Karpas-422 (cell line): ENCODE results near the gene GOLGA6B. TPM values are rescaled to one million over a fixed set of nuclear protein-coding genes. Genes with fewer than 3 reads are reported as not detected.
"Not testable (repeated sequence)": the region's sequence is repeated elsewhere in the genome, so short reads cannot be mapped to it uniquely, and the experiment has no call there.

Experiments
- DNase-seq: peaks from one replicate; pipeline ENCODE4 v3.0.0-alpha.2; 2015
- H2AFZ ChIP-seq: fragments of 200-600 bp; sonication (generic); 2 replicates; pipeline ENCODE4 v1.6.1; 2014; ENCODE audit warnings: antibody characterized with exemption, low read length, mixed read lengths
- H3K27ac ChIP-seq: fragments of 200-600 bp; sonication (generic); 2 replicates; pipeline ENCODE4 v1.5.1; 2014; ENCODE audit warnings: mild to moderate bottlenecking, low read length, moderate library complexity
- H3K27me3 ChIP-seq: fragments of 200-600 bp; sonication (generic); 2 replicates; pipeline ENCODE4 v1.6.1; 2014; ENCODE audit warnings: low read length, mixed read lengths
- H3K36me3 ChIP-seq: fragments of 200-600 bp; sonication (generic); 2 replicates; pipeline ENCODE4 v1.6.1; 2014; ENCODE audit warnings: low read length, mixed read lengths; ENCODE audit not compliant: insufficient read depth
- H3K4me1 ChIP-seq: fragments of 200-600 bp; sonication (generic); 2 replicates; pipeline ENCODE4 v1.6.1; 2014; ENCODE audit warnings: mild to moderate bottlenecking, low read length, mixed read lengths
- H3K4me2 ChIP-seq: fragments of 200-600 bp; sonication (generic); 2 replicates; pipeline ENCODE4 v1.6.1; 2014; ENCODE audit warnings: low read length, low read depth, mild to moderate bottlenecking; ENCODE audit not compliant: poor library complexity, severe bottlenecking
- H3K4me3 ChIP-seq: fragments of 200-600 bp; sonication (generic); 2 replicates; pipeline ENCODE4 v1.5.1; 2014; ENCODE audit warnings: mild to moderate bottlenecking, antibody characterized with exemption, low read length, mixed read lengths
- H3K79me2 ChIP-seq: fragments of 200-600 bp; sonication (generic); 2 replicates; pipeline ENCODE4 v1.6.1; 2014; ENCODE audit warnings: mild to moderate bottlenecking, low read length, mixed read lengths
- H3K9ac ChIP-seq: fragments of 200-600 bp; sonication (generic); 2 replicates; pipeline ENCODE4 v1.6.0; 2014; ENCODE audit warnings: low read length
- H3K9me2 ChIP-seq: fragments of 200-600 bp; sonication (generic), shearing (Covaris generic); replicated peaks from 2 replicates; pipeline ENCODE4 v1.6.0; 2014; ENCODE audit warnings: mild to moderate bottlenecking, low read length, moderate library complexity; ENCODE audit not compliant: insufficient read depth
- H3K9me3 ChIP-seq: fragments of 300-700, 200-600 bp; sonication (generic); 2 replicates; pipeline ENCODE4 v1.6.1; 2014; ENCODE audit warnings: low read length, mixed read lengths
- H4K20me1 ChIP-seq: fragments of 200-600 bp; sonication (generic); 2 replicates; pipeline ENCODE4 v1.6.1; 2014; ENCODE audit warnings: mild to moderate bottlenecking, antibody characterized with exemption, low read length, low read depth; ENCODE audit not compliant: insufficient read depth
- total RNA-seq: library from RNA; depleted of rRNA; stranded (reverse); fragments of >200 nt; shearing (Covaris generic); gene quantifications from 2 replicates; pipeline ENCODE4 v1.2.3, GENCODE V29; 2014; ENCODE audit warnings: low replicate concordance

GOLGA6B gene
- total RNA-seq, 1 experiment from 2014 or later = not detected

DNA sequence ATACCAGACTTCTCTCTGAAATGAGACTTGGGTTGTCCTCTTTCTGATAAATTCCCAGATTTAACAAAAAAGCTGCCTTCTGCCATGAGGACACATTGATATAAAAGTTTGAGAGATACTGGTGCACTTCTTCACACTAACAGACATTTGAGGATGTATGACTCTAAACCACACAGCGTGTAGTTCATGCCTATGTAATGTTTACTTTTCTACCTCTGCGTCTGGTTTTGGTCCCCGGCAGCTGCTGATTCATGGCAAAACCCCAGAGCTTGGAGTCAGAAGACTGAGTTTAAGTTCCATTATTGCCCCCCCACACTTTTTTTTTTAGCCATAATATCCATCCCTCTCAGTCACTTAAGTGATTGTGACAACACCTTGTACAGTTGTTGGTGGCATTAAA, 1.5 kb downstream of the GOLGA6B start:
- not testable (repeated sequence) for H3K36me3 ChIP-seq, H3K4me2 ChIP-seq, H3K9me2 ChIP-seq, H3K27me3 ChIP-seq, H4K20me1 ChIP-seq, H3K27ac ChIP-seq, H2AFZ ChIP-seq, H3K4me3 ChIP-seq, H3K4me1 ChIP-seq, DNase-seq, H3K9ac ChIP-seq, H3K79me2 ChIP-seq, H3K9me3 ChIP-seq

DNA sequence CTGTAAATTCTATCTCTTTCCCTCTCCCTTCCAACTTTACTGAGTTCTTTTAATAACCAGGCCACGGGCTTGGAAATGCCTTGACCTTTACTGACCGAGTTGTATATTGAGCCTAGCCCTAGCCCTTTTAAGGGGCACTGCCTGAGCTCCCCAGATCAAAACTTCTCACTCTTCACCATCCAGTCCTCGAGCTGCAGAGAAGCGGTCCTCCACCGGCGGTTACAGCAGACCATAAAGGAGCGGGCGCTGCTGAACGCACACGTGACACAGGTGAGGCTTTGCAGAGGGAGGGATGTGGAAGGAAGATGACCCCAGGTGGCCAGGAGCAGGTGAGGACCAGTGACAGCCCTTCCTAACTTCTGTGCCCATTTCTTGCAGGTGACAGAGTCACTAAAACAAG, 6.6 kb downstream of the GOLGA6B start:
- H3K4me3 ChIP-seq, H3K4me2 ChIP-seq, H3K4me1 ChIP-seq, H3K27me3 ChIP-seq, H3K9me2 ChIP-seq, H3K79me2 ChIP-seq, H3K27ac ChIP-seq, H3K9me3 ChIP-seq, H4K20me1 ChIP-seq, H3K36me3 ChIP-seq, DNase-seq, H2AFZ ChIP-seq, H3K9ac ChIP-seq: not testable (repeated sequence)

- H3K4me2 ChIP-seq, H3K27ac ChIP-seq, H3K36me3 ChIP-seq, H3K4me1 ChIP-seq, H3K9me3 ChIP-seq, DNase-seq, H3K4me3 ChIP-seq, H4K20me1 ChIP-seq, H3K79me2 ChIP-seq, H3K9ac ChIP-seq, H3K27me3 ChIP-seq, H2AFZ ChIP-seq, H3K9me2 ChIP-seq: not testable (repeated sequence)
Observed at GRCh38 chr15:72663931-72664330, 9.4 kb downstream of the GOLGA6B start.

DNA sequence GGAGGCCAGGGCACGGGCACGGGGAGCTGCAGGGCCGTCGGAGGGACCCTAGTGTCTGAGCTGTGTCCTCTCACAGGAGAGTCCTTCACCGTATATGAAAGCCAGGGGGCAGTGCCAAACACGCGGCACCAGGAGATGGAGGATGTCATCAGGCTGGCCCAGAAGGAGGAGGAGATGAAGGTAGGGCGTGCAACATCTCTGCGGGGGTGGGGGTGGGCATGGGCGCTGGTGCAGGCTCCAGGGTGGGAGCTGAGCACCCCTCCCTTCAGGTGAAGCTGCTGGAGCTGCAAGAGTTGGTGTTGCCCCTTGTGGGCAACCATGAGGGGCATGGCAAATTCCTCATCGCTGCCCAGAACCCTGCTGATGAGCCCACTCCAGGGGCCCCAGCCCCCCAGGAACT, 11.2 kb downstream of the GOLGA6B start:
- H3K27me3 ChIP-seq, H2AFZ ChIP-seq, H4K20me1 ChIP-seq, H3K36me3 ChIP-seq, H3K4me2 ChIP-seq, DNase-seq, H3K27ac ChIP-seq, H3K9me3 ChIP-seq, H3K4me3 ChIP-seq, H3K4me1 ChIP-seq, H3K9ac ChIP-seq, H3K9me2 ChIP-seq, H3K79me2 ChIP-seq: not testable (repeated sequence)

DNA sequence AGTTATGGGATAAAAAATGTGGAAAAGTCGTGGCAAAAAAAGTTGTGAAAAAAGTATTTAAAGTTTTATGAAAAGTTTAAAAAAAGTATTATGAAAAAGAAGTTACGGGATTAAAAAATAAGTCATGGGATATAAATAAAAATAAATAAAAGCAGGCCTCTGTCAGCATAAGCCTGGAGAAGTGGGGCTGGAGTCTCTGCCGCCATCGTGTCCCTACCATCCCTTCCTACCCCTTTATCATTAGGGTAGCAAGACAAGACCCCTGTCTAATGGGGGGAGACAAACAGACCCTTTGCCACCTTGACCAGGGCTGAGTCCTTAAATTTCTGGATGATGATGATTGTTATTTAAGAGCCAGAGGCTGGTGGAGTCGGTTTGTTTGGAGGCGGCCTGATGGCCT, 15.3 kb downstream of the GOLGA6B start:
- H3K4me3 ChIP-seq, H3K27ac ChIP-seq, H3K4me1 ChIP-seq, H3K9me2 ChIP-seq, H3K36me3 ChIP-seq, H3K9me3 ChIP-seq, H4K20me1 ChIP-seq, DNase-seq, H3K79me2 ChIP-seq, H3K4me2 ChIP-seq, H3K27me3 ChIP-seq, H3K9ac ChIP-seq, H2AFZ ChIP-seq: not testable (repeated sequence)

DNA sequence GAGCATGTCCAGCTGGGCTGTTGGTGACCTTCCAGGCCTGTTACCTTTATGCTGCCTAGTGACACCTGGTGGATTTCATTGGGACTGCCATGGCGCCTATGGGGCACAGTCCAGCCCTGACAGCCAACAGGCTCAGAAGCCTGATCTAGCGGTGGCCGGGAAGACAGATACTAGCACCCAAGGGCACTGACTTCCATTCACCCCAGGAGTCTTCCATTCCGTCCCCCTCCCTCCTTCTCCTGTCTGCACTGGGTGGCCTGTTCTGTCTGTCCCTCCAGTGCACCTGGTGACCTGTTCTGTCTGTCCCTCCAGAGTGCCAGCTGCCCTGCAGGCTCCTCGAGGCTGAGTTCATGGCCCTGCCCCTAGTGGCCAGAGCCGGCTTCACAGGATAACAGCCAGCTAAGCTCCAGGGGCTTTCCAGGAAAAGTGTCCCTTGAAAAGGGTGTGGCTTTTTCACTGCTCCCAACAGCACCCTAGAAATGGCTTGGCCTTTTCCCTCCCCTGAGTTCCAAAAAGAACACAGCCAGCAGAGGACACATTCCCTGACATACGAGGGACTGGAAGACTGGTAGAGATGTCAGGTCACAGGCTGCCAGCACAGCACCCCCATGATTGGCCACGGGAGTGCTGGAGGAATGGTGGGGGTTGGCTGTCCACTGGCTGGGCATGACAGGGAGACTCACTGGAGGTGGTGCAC, 16.3 kb downstream of the GOLGA6B start:
- H3K4me1 ChIP-seq, H3K9me3 ChIP-seq, H3K27me3 ChIP-seq, H3K36me3 ChIP-seq, H3K9me2 ChIP-seq, H3K27ac ChIP-seq, H3K9ac ChIP-seq, H3K79me2 ChIP-seq, H4K20me1 ChIP-seq: not testable (repeated sequence)
- Histone ChIP-seq H3K4me3 (peak overlapping the region; percentile 56; the same call in 1 of the 2 replicates), H3K4me2 (peak overlapping the region; percentile 61), H2AFZ (peak overlapping the region; percentile 56; the same call in 1 of the 2 replicates)
- DNase-seq = peak; percentile 85

DNA sequence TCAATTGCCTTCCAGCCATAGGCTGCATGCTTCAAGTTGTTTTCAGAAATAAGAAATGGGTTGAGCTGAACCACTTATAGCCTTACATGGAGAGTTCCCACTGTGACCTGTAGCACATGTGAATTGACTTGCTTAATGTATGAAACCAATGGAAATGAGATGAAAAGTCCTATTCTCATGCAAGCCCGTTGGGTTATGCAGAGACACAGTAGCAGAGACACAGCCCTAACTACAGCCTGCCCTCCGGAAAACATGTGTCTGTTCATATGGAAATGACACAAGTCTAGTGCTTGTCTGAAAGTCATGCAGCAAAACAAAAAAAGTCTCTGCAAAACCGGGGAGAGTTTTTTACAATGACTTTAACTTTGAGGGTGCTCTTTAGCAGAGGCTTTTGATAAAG, 17.0 kb downstream of the GOLGA6B start:
- no peaks in the 10 kb centered on the region for H3K9me2 ChIP-seq
- no peak for DNase-seq
- no peaks in the 10 kb centered on the region for H4K20me1 ChIP-seq
- H3K4me2 ChIP-seq = no peak overlapping the region
- H3K27me3 ChIP-seq = no peaks in the 10 kb centered on the region
- H3K36me3 ChIP-seq = no peaks in the 10 kb centered on the region
- no peaks in the 10 kb centered on the region for H3K79me2 ChIP-seq
- no peak overlapping the region for H3K27ac ChIP-seq
- peaks cover 4% of the 10 kb centered on the region; the same call in 1 of the 2 replicates for H3K4me1 ChIP-seq
- no peak overlapping the region for H2AFZ ChIP-seq
- no peak overlapping the region for H3K4me3 ChIP-seq
- no peak overlapping the region for H3K9ac ChIP-seq
- H3K9me3 ChIP-seq = no peaks in the 10 kb centered on the region

DNA sequence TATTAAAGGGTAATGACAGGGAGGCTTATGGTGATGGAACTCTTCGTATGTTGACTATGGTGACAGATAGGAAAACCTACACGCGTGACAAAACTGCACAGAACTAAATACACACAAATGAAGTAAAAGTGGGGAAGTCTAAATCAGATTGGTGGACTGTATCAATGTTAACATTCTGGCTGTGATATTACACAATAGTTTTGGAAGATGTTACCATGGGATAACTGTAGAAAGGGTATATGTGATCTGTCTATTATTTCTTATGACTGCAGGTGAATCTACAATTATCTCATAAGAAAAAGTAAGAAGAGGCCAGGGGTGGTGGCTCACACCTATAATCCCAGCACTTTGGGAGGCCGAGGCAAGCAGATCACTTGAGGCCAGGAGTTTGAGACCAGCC, 22.3 kb downstream of the GOLGA6B start:
- no peaks in the 10 kb centered on the region for H4K20me1 ChIP-seq
- no peaks in the 10 kb centered on the region for H3K4me1 ChIP-seq
- H3K4me3 ChIP-seq = no peak overlapping the region
- H3K79me2 ChIP-seq = no peaks in the 10 kb centered on the region
- no peaks in the 10 kb centered on the region for H3K27me3 ChIP-seq
- H3K36me3 ChIP-seq = no peaks in the 10 kb centered on the region
- H3K9me3 ChIP-seq = no peaks in the 10 kb centered on the region
- no peak overlapping the region for H3K4me2 ChIP-seq
- H2AFZ ChIP-seq = no peak overlapping the region
- no peak overlapping the region for H3K27ac ChIP-seq
- no peak for DNase-seq
- no peak overlapping the region for H3K9ac ChIP-seq
- no peaks in the 10 kb centered on the region for H3K9me2 ChIP-seq

DNA sequence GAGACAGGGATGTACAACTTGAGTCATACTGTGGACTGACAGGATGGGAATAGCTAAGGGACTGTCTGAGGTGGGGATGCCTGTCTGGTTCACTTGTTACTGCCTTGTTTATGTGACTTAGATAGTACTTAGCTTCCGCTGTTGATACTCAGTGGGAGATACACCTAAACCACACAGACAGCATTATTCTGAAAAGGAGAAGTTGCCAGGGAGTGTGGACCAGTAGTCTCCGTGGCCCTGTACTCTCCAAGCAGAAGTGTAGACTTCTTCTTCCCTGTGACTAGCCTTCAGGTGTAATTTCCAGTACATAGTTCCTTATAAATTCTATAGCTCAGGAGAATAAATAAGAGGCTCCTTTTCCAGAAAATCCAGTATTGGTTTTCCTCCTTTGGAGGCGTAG, 26.4 kb downstream of the GOLGA6B start:
- no peaks in the 10 kb centered on the region for H3K9me3 ChIP-seq
- H3K79me2 ChIP-seq = no peaks in the 10 kb centered on the region
- no peak overlapping the region for H3K4me3 ChIP-seq
- no peaks in the 10 kb centered on the region for H3K9me2 ChIP-seq
- no peak overlapping the region for H3K4me2 ChIP-seq
- no peaks in the 10 kb centered on the region for H3K36me3 ChIP-seq
- H4K20me1 ChIP-seq = no peaks in the 10 kb centered on the region
- H3K9ac ChIP-seq = no peak overlapping the region
- no peak for DNase-seq
- no peaks in the 10 kb centered on the region for H3K27me3 ChIP-seq
- peaks cover 8% of the 10 kb centered on the region for H3K4me1 ChIP-seq
- H2AFZ ChIP-seq = no peak overlapping the region
- no peak overlapping the region for H3K27ac ChIP-seq
